ENCODE data around the gene CAMKK2. TPM values are rescaled to one million over a fixed set of nuclear protein-coding genes. Genes with fewer than 3 reads are reported as not detected.

Gene CAMKK2
- total and polyA plus RNA-seq, 8 donors: 36.4 to 47.8 (median 44.4) TPM

DNA sequence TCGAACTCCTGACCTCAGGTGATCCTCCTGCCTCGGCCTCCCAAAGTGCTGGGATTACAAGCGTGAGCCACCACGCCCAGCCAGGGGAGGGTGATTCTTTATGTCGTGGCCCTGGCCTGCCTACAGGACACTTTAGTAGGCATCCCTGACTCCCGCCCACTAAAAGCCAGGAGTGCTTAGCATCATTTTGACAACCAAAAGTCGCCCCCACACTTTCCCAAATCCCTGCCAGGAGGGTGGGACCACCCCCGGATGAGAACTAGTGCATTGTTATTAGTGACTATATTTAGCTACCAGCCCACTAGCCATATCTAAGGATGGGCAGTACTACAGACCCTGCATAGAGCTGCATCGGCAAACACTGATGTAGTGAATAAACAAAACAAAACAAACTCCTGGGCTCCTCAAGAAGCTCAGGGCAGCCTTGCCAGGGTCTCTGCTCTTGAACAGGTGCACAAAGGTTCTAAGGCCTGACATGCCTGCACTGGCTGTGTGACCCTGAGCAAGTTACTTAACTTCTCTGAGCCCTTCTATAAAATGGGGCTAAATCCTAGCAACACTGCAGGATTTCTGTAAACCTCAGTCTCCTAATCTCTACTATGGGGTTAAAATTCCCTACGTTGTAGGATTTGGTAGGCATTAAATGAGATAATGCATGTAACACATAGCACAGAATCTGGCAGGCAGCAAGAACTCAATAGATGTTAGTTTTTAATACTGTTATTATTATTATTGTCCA lies 2.2 kb downstream of the CAMKK2 start:
- Histone ChIP-seq H3K36me3 (peaks cover 0 to 17% of the 10 kb centered on the region in 2 donors), H3K4me3 (peak overlapping the region in 1 of 2 donors; percentile 99), H3K27me3 (no peaks in the 10 kb centered on the region), H3K27ac (peak overlapping the region in 1 of 2 donors; percentile 88), H3K4me1 (peaks cover 18 to 76% of the 10 kb centered on the region in 2 donors), H3K9me3 (no peaks in the 10 kb centered on the region)
- intact Hi-C loops (cut with DNase I): no loop called here
- no peak for ATAC-seq
- no peak for DNase-seq
- no peak for TF ChIP-seq CTCF (IDR thresholded peaks at IDR 0.05)

- ATAC-seq (no peak), DNase-seq (no peak)
- Histone ChIP-seq H3K4me1 (peaks cover 24 to 83% of the 10 kb centered on the region in 2 donors), H3K27me3 (no peaks in the 10 kb centered on the region), H3K9me3 (no peaks in the 10 kb centered on the region), H3K36me3 (peaks cover 0 to 17% of the 10 kb centered on the region in 2 donors), H3K27ac (peak overlapping the region in 1 of 2 donors; percentile 88), H3K4me3 (peak overlapping the region in 1 of 2 donors; percentile 99)
- intact Hi-C loops (cut with DNase I): no loop called here
- TF ChIP-seq CTCF (IDR thresholded peaks at IDR 0.05): no peak
Measured at GRCh38 chr12:121293603-121294002, 2.9 kb downstream of the CAMKK2 start.

DNA sequence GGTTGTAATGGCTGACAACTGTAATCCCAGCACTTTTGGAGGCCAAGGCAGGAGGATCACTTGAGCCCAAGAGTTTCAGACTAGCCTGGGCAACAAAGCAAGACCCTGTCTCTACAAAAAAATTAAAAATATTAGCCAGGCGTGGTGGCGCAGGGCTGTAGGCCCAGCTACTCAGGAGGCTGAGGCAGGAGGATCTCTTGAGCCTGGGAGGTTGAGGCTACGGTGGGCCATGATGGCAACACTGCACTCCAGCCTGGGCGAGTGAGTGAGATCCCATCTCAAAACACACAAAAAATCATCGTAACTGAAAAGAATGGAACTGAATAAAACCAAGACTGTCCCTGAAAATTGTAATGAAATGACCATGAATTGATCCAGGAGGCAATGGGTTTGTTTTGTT lies 6.1 kb downstream of the CAMKK2 start:
- ATAC-seq: no peak
- H3K36me3 ChIP-seq: peaks cover 0 to 17% of the 10 kb centered on the region in 2 donors
- no peak overlapping the region for H3K4me3 ChIP-seq
- peaks cover 14 to 92% of the 10 kb centered on the region in 2 donors for H3K4me1 ChIP-seq
- no peaks in the 10 kb centered on the region for H3K9me3 ChIP-seq
- no peaks in the 10 kb centered on the region for H3K27me3 ChIP-seq
- H3K27ac ChIP-seq: no peak overlapping the region
- TF ChIP-seq CTCF (IDR thresholded peaks at IDR 0.05): no peak
- intact Hi-C loops (cut with DNase I): no loop called here
- DNase-seq: no peak

- no peak for DNase-seq
- intact Hi-C loops (cut with DNase I): no loop called here
- no peaks in the 10 kb centered on the region for H3K9me3 ChIP-seq
- peak overlapping the region in 1 of 2 donors; percentile 69 for H3K27ac ChIP-seq
- H3K36me3 ChIP-seq: peaks cover 0 to 17% of the 10 kb centered on the region in 2 donors
- no peak for ATAC-seq
- no peak for TF ChIP-seq CTCF (IDR thresholded peaks at IDR 0.05)
- no peak overlapping the region for H3K4me3 ChIP-seq
- no peaks in the 10 kb centered on the region for H3K27me3 ChIP-seq
- H3K4me1 ChIP-seq: peaks cover 10 to 92% of the 10 kb centered on the region in 2 donors
Measured at GRCh38 chr12:121289962-121290361, 6.5 kb downstream of the CAMKK2 start.

DNA sequence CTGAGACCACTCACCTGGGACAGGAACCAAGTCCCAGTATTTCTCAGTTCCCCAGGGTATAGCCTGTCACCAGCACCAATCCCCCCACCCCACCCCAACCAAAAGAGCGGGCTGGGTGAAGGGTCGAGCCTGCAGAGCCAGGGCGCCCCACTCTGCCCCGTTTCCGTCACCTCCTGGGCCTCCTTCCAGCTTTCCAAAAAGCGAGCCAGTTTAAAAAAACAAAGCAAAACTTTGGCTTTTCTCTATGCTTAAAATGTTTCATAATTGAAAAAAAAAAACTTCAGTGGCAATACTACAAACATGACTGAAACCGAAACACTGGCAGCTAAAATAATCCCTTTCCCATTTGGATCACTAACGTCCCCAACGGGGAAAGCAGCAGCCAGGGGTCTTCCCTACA lies 7.5 kb downstream of the CAMKK2 start:
- intact Hi-C loops (cut with DNase I): no loop called here
- H3K27ac ChIP-seq: peak overlapping the region; percentile 15 to 69
- H3K27me3 ChIP-seq: no peaks in the 10 kb centered on the region
- ATAC-seq (no peak), DNase-seq (peak in 2 of 4 donors; percentile 54 to 71)
- H3K4me3 ChIP-seq: no peak overlapping the region
- peaks cover 0 to 24% of the 10 kb centered on the region in 2 donors for H3K36me3 ChIP-seq
- no peak for TF ChIP-seq CTCF (IDR thresholded peaks at IDR 0.05)
- no peaks in the 10 kb centered on the region for H3K9me3 ChIP-seq
- H3K4me1 ChIP-seq: peaks cover 6 to 89% of the 10 kb centered on the region in 2 donors

All from left lung (tissue), 10 donors.